ENCODE results near the gene HTR1B. TPM values are rescaled to one million over a fixed set of nuclear protein-coding genes. Genes with fewer than 3 reads are reported as not detected.

HTR1B gene, protein sequence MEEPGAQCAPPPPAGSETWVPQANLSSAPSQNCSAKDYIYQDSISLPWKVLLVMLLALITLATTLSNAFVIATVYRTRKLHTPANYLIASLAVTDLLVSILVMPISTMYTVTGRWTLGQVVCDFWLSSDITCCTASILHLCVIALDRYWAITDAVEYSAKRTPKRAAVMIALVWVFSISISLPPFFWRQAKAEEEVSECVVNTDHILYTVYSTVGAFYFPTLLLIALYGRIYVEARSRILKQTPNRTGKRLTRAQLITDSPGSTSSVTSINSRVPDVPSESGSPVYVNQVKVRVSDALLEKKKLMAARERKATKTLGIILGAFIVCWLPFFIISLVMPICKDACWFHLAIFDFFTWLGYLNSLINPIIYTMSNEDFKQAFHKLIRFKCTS
- 5.7 and 6.9 TPM in 2 replicates for total RNA-seq

DNA sequence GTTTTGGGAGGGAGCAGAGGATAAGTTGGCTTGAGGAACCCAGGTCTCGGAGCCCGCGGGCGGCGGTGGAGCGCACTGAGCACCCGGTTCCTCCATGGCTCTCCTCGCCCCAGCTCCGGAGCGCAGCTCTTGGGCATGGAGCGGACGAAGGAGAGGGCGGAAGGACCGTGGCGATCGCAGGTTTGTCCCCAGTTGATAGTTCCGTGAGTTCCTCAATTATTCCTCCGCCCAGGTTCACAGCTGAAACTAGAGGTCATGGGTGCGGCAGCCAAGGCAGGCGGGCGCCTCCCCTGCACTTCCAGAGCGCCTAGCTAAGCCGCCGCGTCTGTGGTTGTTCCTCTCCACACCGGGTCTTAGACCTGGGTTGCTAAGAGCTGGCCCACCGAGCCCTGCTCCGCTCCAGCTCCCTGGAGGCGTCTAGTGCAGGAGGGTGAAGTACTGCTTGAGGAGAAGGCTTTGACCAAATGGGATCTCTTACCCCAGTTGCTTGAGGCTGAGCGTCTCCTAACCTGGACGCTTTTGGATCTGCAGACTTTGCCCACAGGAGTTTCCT, at the start of gene HTR1B:
Gene HTR1B (minus strand): TSS at position 184 of the 553 bp plus-strand sequence. CDS start 88 bp downstream, at position 96.

Other genes starting within 250 kb of the HTR1B start
- under 0.01 TPM in 1 of 2 replicates, not detected in the other for gene MEI4, start 189.5 kb upstream of the HTR1B start, total RNA-seq